Measurements from ENCODE around the gene HS3ST6. TPM values are rescaled to one million over a fixed set of nuclear protein-coding genes. Genes with fewer than 3 reads are reported as not detected.
"Not testable (repeated sequence)": the region's sequence is repeated elsewhere in the genome, so short reads cannot be mapped to it uniquely, and the experiment has no call there.

HS3ST6 gene
- total and polyA plus RNA-seq, 2 donors = 0.38 to 1.3 TPM

- WGBS = 90% methylated on average over 30 of the region's 30 CpGs
Observed at GRCh38 chr16:1941162-1942046, 23.2 kb upstream of the HS3ST6 start.

DNA sequence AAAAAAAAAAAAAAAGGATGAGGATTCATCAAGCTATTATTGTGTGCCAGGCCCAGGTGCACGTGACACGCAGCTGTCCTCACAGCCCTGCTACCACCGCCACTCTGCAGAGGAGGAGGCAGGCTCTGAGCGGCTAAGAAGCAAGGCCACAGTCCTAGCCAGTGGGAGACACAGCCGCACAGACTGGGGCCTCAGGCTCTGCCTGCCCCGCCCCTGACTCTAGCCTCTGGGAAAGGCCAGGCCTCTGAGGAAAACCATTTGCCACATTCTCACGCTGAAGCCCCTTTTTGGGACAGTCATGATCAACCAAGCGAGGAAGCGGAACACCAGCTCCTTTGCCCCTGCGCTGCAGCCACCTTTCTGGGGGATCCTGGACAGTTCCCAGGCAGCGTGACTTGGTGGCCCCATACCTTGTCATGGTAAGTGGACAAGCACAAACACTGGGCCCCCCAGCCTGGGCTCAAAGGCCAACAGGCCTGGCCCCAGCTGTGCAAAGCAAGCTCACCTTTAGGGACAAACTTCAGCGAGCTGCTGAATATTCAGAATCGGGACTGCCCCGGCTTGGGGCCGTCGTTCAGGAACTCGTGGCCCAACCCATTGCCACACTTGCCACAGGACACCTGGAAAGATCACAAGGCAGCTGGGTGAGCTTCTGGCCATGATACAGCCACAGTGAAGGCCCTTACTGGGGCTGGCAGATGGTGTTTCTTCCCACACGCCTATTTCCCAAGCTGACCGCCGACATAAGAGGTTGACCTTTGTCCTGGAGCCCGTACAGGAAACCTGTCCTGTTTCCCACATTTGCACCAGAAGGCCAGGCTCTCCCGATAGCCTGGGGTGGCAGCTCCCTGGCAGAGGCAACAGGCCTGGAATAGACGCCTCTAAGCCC is 22.3 kb upstream of the HS3ST6 start:
- no peak overlapping the region for H3K27ac ChIP-seq (ENCODE audit: low read depth in 1 of 2, low read length in 1 of 2)
- H3K4me1 ChIP-seq (ENCODE audit: control insufficient read depth in 2 of 2, insufficient read depth in 2 of 2, low read length in 2 of 2) = peaks cover 8 to 21% of the 10 kb centered on the region in 2 donors
- H3K4me3 ChIP-seq (ENCODE audit: low read length in 2 of 2) = no peak overlapping the region
- peaks cover 0 to 7% of the 10 kb centered on the region in 2 donors for H3K27me3 ChIP-seq (ENCODE audit: control insufficient read depth in 2 of 2, insufficient read depth in 1 of 2, low read length in 1 of 2)
- 94% methylated on average over 23 of the region's 23 CpGs for WGBS
- H3K9me3 ChIP-seq (ENCODE audit: control insufficient read depth in 2 of 2, insufficient read depth in 1 of 2, low read length in 1 of 2) = no peaks in the 10 kb centered on the region
- H3K36me3 ChIP-seq (ENCODE audit: control insufficient read depth in 2 of 2, insufficient read depth in 2 of 2, low read length in 1 of 2) = peaks cover 19 to 38% of the 10 kb centered on the region in 2 donors
- no peak for DNase-seq (ENCODE audit: low read depth in 6 of 9, low spot score in 9 of 9)

More at GRCh38 chr16:1941162-1942046, 23.2 kb upstream of the HS3ST6 start:
- Histone ChIP-seq H3K27ac (ENCODE audit: low read depth in 1 of 2, low read length in 1 of 2) (no peak overlapping the region), H3K27me3 (ENCODE audit: control insufficient read depth in 2 of 2, insufficient read depth in 1 of 2, low read length in 1 of 2) (peaks cover 0 to 7% of the 10 kb centered on the region in 2 donors), H3K36me3 (ENCODE audit: control insufficient read depth in 2 of 2, insufficient read depth in 2 of 2, low read length in 1 of 2) (peaks cover 19 to 38% of the 10 kb centered on the region in 2 donors), H3K9me3 (ENCODE audit: control insufficient read depth in 2 of 2, insufficient read depth in 1 of 2, low read length in 1 of 2) (no peaks in the 10 kb centered on the region), H3K4me3 (ENCODE audit: low read length in 2 of 2) (no peak overlapping the region), H3K4me1 (ENCODE audit: control insufficient read depth in 2 of 2, insufficient read depth in 2 of 2, low read length in 2 of 2) (peaks cover 8 to 21% of the 10 kb centered on the region in 2 donors)
- DNase-seq (ENCODE audit: low read depth in 6 of 9, low spot score in 9 of 9) = no peak

GRCh38 chr16:1939833-1940232 is 21.6 kb upstream of the HS3ST6 start:
- not testable (repeated sequence) for DNase-seq (ENCODE audit: low read depth in 6 of 9, low spot score in 9 of 9); H3K4me3 ChIP-seq (ENCODE audit: low read length in 2 of 2); H3K27ac ChIP-seq (ENCODE audit: low read depth in 1 of 2, low read length in 1 of 2); H3K27me3 ChIP-seq (ENCODE audit: control insufficient read depth in 2 of 2, insufficient read depth in 1 of 2, low read length in 1 of 2); H3K9me3 ChIP-seq (ENCODE audit: control insufficient read depth in 2 of 2, insufficient read depth in 1 of 2, low read length in 1 of 2)
- peaks cover 19 to 38% of the 10 kb centered on the region in 2 donors for H3K36me3 ChIP-seq (ENCODE audit: control insufficient read depth in 2 of 2, insufficient read depth in 2 of 2, low read length in 1 of 2)
- peaks cover 8 to 21% of the 10 kb centered on the region in 2 donors for H3K4me1 ChIP-seq (ENCODE audit: control insufficient read depth in 2 of 2, insufficient read depth in 2 of 2, low read length in 2 of 2)
- WGBS = over 99% methylated on average over 8 of the region's 8 CpGs

GRCh38 chr16:1938910-1939309 is 20.7 kb upstream of the HS3ST6 start:
- peaks cover 0 to 7% of the 10 kb centered on the region in 2 donors for H3K27me3 ChIP-seq (ENCODE audit: control insufficient read depth in 2 of 2, insufficient read depth in 1 of 2, low read length in 1 of 2)
- H3K36me3 ChIP-seq (ENCODE audit: control insufficient read depth in 2 of 2, insufficient read depth in 2 of 2, low read length in 1 of 2) = peaks cover 19 to 38% of the 10 kb centered on the region in 2 donors
- peaks cover 8 to 21% of the 10 kb centered on the region in 2 donors for H3K4me1 ChIP-seq (ENCODE audit: control insufficient read depth in 2 of 2, insufficient read depth in 2 of 2, low read length in 2 of 2)
- no peaks in the 10 kb centered on the region for H3K9me3 ChIP-seq (ENCODE audit: control insufficient read depth in 2 of 2, insufficient read depth in 1 of 2, low read length in 1 of 2)
- no peak overlapping the region for H3K4me3 ChIP-seq (ENCODE audit: low read length in 2 of 2)
- DNase-seq (ENCODE audit: low read depth in 6 of 9, low spot score in 9 of 9) = no peak
- WGBS = 98% methylated on average over 17 of the region's 17 CpGs
- no peak overlapping the region for H3K27ac ChIP-seq (ENCODE audit: low read depth in 1 of 2, low read length in 1 of 2)

GRCh38 chr16:1938316-1938715 is 20.1 kb upstream of the HS3ST6 start:
- Histone ChIP-seq H3K4me1 (ENCODE audit: control insufficient read depth in 2 of 2, insufficient read depth in 2 of 2, low read length in 2 of 2) (peaks cover 8 to 18% of the 10 kb centered on the region in 2 donors), H3K27me3 (ENCODE audit: control insufficient read depth in 2 of 2, insufficient read depth in 1 of 2, low read length in 1 of 2) (peaks cover 0 to 9% of the 10 kb centered on the region in 2 donors), H3K27ac (ENCODE audit: low read depth in 1 of 2, low read length in 1 of 2) (no peak overlapping the region), H3K4me3 (ENCODE audit: low read length in 2 of 2) (no peak overlapping the region), H3K36me3 (ENCODE audit: control insufficient read depth in 2 of 2, insufficient read depth in 2 of 2, low read length in 1 of 2) (peaks cover 19 to 38% of the 10 kb centered on the region in 2 donors), H3K9me3 (ENCODE audit: control insufficient read depth in 2 of 2, insufficient read depth in 1 of 2, low read length in 1 of 2) (no peaks in the 10 kb centered on the region)
- no peak for DNase-seq (ENCODE audit: low read depth in 6 of 9, low spot score in 9 of 9)
- WGBS = 98% methylated on average over 10 of the region's 10 CpGs

- H3K27ac ChIP-seq (ENCODE audit: low read depth in 1 of 2, low read length in 1 of 2) = no peak overlapping the region
- peaks cover 2 to 9% of the 10 kb centered on the region in 2 donors for H3K4me1 ChIP-seq (ENCODE audit: control insufficient read depth in 2 of 2, insufficient read depth in 2 of 2, low read length in 2 of 2)
- H3K27me3 ChIP-seq (ENCODE audit: control insufficient read depth in 2 of 2, insufficient read depth in 1 of 2, low read length in 1 of 2) = peaks cover 0 to 11% of the 10 kb centered on the region in 2 donors
- no peaks in the 10 kb centered on the region for H3K9me3 ChIP-seq (ENCODE audit: control insufficient read depth in 2 of 2, insufficient read depth in 1 of 2, low read length in 1 of 2)
- DNase-seq (ENCODE audit: low read depth in 6 of 9, low spot score in 9 of 9) = no peak
- peaks cover 19 to 38% of the 10 kb centered on the region in 2 donors for H3K36me3 ChIP-seq (ENCODE audit: control insufficient read depth in 2 of 2, insufficient read depth in 2 of 2, low read length in 1 of 2)
- H3K4me3 ChIP-seq (ENCODE audit: low read length in 2 of 2) = no peak overlapping the region
- WGBS = 97% methylated on average over 11 of the region's 11 CpGs
Observed at GRCh38 chr16:1936945-1937479, 18.8 kb upstream of the HS3ST6 start.

GRCh38 chr16:1933097-1933661 is 15.0 kb upstream of the HS3ST6 start:
- peaks cover 2 to 21% of the 10 kb centered on the region in 2 donors for H3K27me3 ChIP-seq (ENCODE audit: control insufficient read depth in 2 of 2, insufficient read depth in 1 of 2, low read length in 1 of 2)
- H3K9me3 ChIP-seq (ENCODE audit: control insufficient read depth in 2 of 2, insufficient read depth in 1 of 2, low read length in 1 of 2) = no peaks in the 10 kb centered on the region
- H3K4me1 ChIP-seq (ENCODE audit: control insufficient read depth in 2 of 2, insufficient read depth in 2 of 2, low read length in 2 of 2) = peaks cover 2 to 4% of the 10 kb centered on the region in 2 donors
- WGBS = 85% methylated on average over 23 of the region's 23 CpGs
- no peak overlapping the region for H3K27ac ChIP-seq (ENCODE audit: low read depth in 1 of 2, low read length in 1 of 2)
- DNase-seq (ENCODE audit: low read depth in 6 of 9, low spot score in 9 of 9) = no peak
- peaks cover 3 to 10% of the 10 kb centered on the region in 2 donors for H3K36me3 ChIP-seq (ENCODE audit: control insufficient read depth in 2 of 2, insufficient read depth in 2 of 2, low read length in 1 of 2)
- no peak overlapping the region for H3K4me3 ChIP-seq (ENCODE audit: low read length in 2 of 2)

- Histone ChIP-seq H3K27me3 (ENCODE audit: control insufficient read depth in 2 of 2, insufficient read depth in 1 of 2, low read length in 1 of 2) (peaks cover 2 to 22% of the 10 kb centered on the region in 2 donors), H3K4me3 (ENCODE audit: low read length in 2 of 2) (no peak overlapping the region), H3K36me3 (ENCODE audit: control insufficient read depth in 2 of 2, insufficient read depth in 2 of 2, low read length in 1 of 2) (peaks cover 0 to 3% of the 10 kb centered on the region in 2 donors), H3K9me3 (ENCODE audit: control insufficient read depth in 2 of 2, insufficient read depth in 1 of 2, low read length in 1 of 2) (no peaks in the 10 kb centered on the region), H3K27ac (ENCODE audit: low read depth in 1 of 2, low read length in 1 of 2) (no peak overlapping the region), H3K4me1 (ENCODE audit: control insufficient read depth in 2 of 2, insufficient read depth in 2 of 2, low read length in 2 of 2) (peaks cover 2 to 4% of the 10 kb centered on the region in 2 donors)
- DNase-seq (ENCODE audit: low read depth in 6 of 9, low spot score in 9 of 9) = no peak
- 93% methylated on average over 19 of the region's 19 CpGs for WGBS
Observed at GRCh38 chr16:1932050-1933028, 14.1 kb upstream of the HS3ST6 start.

Data from thymus (tissue), 11 donors.